ENCODE measurements around the gene TSC22D1.

DNA sequence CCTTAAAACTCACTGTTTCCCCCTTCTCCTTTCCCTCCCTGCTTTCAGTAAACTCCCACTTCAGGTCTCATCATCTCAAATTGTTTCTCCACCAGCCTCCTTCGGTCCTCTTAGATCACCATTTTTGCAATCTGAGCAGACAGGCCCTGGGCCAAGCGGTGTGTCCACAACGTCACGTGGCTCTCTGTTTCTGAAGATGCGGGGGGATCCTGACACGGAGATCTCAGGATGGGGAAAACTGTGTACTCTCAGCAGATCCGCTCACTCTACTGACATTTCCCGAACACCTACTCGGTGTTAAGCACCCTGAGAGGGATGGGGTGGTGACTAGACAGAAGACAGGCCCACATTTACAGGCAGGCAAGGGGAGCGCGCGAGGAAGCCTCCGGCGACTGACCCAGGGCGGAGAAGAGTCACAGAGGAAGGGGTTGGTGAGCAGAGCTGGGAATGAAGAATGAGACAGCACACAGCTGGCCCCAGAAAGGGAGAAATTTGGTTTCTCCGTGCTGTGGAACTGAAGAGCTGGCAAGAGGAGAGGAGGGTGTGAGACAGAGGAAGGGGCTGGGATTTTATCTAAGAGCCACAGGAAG, 163.7 kb downstream of the TSC22D1 start:
- TF ChIP-seq, protein P1, sequence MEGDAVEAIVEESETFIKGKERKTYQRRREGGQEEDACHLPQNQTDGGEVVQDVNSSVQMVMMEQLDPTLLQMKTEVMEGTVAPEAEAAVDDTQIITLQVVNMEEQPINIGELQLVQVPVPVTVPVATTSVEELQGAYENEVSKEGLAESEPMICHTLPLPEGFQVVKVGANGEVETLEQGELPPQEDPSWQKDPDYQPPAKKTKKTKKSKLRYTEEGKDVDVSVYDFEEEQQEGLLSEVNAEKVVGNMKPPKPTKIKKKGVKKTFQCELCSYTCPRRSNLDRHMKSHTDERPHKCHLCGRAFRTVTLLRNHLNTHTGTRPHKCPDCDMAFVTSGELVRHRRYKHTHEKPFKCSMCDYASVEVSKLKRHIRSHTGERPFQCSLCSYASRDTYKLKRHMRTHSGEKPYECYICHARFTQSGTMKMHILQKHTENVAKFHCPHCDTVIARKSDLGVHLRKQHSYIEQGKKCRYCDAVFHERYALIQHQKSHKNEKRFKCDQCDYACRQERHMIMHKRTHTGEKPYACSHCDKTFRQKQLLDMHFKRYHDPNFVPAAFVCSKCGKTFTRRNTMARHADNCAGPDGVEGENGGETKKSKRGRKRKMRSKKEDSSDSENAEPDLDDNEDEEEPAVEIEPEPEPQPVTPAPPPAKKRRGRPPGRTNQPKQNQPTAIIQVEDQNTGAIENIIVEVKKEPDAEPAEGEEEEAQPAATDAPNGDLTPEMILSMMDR (conservative IDR thresholded peaks at IDR 0.05) = no peak
- no peak for TF ChIP-seq EZH2 (IDR thresholded peaks at IDR 0.05; ENCODE audit: low read depth)

Data from PC-9 (cell line).